Left colon (tissue), 2 donors: ENCODE results near the gene RPS27A. TPM values are rescaled to one million over a fixed set of nuclear protein-coding genes. Genes with fewer than 3 reads are reported as not detected.
"Not testable (repeated sequence)": the region's sequence is repeated elsewhere in the genome, so short reads cannot be mapped to it uniquely, and the experiment has no call there.

ENCODE experiments used
- ATAC-seq: fragments of 200-7000 bp; cut with Tn5 transposase; one replicate; pipeline ENCODE4 v1.9.1; 2020; ENCODE audit warnings: mild to moderate bottlenecking, moderate library complexity
- DNase-seq, 2 donors: peaks; one replicate each; pipeline ENCODE4 v3.0.0-alpha.2; 2020
- intact Hi-C, 2 donors: fragments of 100-400 bp; cut with DNase I in 1 of 2; cut with micrococcal nuclease in 1 of 2; formaldehyde crosslinking; loops; one replicate each; pipeline versions ENCODE4 v1.11.2 to v1.14.0; 2022; cut with DNase I, micrococcal nuclease
- total RNA-seq, 2 donors: library from RNA; stranded (reverse); fragmentation: NEBNext Ultra II Directional; extraction: Animal tissue kit (Norgen Biotek cat#: 25700); gene quantifications; one replicate each; pipeline ENCODE4 v1.2.1, GENCODE V29; 2021
- donor health status: DM: no; HTN: no; CAD: no.
- donor health status: DM: yes; HTN: yes; CAD: no.

RPS27A gene
- total RNA-seq, 2 donors from 2014 or later, result 656 to 661 TPM

GRCh38 chr2:55235724-55236538 lies 3.4 kb downstream of the RPS27A start:
- intact Hi-C loops, result no loop called here
- ATAC-seq (no peak), DNase-seq (no peak)

DNA sequence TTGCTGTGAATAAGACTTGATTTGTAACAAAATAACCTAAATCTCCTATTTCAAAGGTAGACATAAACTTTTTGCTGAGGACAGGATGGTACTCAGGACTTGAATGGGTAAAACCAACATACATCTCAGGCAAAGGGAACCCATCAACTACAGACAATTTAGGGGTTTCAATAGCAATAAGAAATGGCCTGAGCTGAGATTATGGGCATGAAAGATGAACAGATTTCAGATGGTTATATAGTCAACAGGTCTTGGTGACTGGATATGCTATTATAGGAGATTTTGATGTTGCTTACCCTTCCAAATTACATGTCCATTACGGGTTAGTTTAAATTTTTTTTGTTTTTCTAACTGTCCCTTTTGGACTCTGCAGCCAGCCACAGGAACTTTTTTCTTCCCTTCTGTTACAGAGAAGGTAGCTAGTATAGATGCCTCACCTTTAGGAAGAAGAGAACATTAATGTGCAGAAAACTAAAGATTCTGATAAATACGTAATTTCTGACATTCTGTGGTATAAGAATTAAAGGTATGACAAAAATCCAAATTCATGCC lies 4.6 kb downstream of the RPS27A start:
- intact Hi-C loops, result no loop called here
- DNase-seq (no peak), ATAC-seq (no peak)

DNA sequence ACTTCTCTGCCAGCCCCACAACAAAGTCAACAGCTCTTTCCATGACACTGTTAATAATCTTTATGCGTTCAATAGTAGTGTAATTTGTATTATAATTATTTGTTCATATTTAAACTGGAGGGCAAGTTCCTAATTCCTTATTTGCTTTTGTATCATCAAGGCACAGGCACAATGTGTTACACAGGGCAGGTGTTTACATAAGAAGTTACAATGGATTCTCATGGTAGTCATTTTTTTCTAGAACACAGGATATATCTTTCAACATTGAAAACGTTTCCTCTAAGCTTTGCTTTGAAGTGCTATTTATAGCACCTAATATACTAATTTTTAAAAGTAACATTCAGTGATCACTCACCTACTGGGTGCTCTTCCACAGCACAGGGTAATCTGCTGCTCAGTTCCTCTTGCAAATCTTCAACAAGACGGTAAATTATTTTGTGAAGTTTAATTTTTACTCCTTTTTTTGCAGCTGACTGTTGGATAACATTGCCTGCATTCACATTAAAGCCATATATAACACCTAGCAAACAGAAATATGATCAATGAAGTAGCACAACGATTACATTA lies 7.3 kb downstream of the RPS27A start:
- intact Hi-C loops, result no loop called here
- no peak for ATAC-seq
- no peak for DNase-seq

DNA sequence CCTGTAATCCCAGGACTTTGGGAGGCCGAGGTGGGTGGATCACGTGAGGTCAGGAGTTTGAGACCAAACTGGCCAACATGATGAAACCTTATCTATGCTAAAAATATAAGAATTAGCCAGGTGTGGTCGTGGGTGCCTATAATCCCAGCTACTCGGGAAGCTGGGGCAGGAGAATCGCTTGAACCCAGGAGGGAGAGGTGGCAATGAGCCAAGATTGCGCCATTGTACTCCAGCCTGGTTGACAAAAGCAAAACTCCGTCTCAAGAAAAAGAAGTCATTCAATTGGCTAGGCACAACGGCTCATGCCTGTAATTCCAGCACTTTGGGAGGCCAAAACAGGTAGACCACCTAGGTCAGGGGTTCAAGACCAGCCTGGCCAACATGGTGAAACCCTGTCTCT lies 9.1 kb downstream of the RPS27A start:
- ATAC-seq, intact Hi-C loops, DNase-seq: not testable (repeated sequence)

DNA sequence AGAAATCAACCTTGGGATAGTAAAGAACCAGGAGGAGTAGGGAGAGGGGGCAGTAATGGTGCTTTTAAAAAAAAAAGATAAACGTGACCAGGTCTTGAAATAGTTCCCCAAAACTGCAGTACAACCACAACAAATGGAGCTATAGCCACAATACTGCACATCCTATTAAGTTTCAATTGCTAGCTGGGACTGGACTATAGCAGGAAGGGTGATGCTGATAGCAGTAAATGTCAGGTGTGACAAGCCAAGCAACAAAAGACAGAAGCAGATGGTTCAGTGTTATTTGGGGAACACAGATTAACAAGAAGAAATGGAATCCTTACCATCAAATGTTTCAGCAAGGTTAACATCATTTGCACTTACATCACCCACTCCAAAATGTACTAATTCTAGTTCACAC lies 10.1 kb downstream of the RPS27A start:
- intact Hi-C loops, result no loop called here
- ATAC-seq, result no peak
- DNase-seq, result no peak

DNA sequence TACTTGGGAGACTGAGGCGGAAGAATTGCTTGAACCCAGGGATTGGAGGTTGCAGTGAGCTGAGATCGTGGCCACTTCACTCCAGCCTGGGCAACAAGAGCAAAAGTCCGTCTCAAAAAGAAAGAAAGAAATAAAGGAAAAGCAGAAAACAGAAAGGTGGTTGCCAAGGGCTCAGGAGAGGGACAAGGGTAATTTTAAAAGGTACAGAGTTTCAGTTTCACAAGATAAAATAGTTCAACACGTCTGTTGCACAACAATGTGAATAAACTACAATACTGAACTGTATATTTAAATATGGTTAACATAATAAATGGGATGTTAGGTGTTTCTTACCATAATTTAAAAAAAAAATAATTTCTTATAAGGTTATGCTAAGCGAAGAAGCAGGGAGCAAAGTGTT lies 12.9 kb downstream of the RPS27A start:
- intact Hi-C loops, result no loop called here
- DNase-seq, result no peak
- no peak for ATAC-seq

- intact Hi-C loops, result no loop called here
- DNase-seq (no peak), ATAC-seq (no peak)
Observed at GRCh38 chr2:55247025-55247424, 14.5 kb downstream of the RPS27A start.

DNA sequence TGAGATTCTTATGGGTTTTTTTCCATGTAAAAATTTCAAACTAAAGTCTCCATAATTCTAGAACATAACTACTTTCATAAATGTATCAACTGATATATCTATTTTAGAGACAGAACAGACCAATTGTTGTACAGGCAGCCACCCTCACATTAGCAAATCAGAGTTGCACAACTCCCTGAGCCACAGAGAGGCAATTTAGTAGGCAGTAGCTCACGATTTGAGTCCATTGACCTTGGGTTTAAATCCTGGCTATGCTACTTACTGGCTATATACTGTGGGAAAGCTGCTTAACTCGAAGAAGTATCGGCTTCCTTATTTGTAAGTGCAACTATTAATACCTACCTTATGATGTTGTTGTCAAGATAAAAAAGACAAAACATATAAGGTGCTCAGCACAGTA lies 20.3 kb downstream of the RPS27A start:
- intact Hi-C loops, result no loop called here
- ATAC-seq (no peak), DNase-seq (no peak)

GRCh38 chr2:55259586-55259985 lies 27.1 kb downstream of the RPS27A start:
- intact Hi-C loops, DNase-seq, ATAC-seq: not testable (repeated sequence)

DNA sequence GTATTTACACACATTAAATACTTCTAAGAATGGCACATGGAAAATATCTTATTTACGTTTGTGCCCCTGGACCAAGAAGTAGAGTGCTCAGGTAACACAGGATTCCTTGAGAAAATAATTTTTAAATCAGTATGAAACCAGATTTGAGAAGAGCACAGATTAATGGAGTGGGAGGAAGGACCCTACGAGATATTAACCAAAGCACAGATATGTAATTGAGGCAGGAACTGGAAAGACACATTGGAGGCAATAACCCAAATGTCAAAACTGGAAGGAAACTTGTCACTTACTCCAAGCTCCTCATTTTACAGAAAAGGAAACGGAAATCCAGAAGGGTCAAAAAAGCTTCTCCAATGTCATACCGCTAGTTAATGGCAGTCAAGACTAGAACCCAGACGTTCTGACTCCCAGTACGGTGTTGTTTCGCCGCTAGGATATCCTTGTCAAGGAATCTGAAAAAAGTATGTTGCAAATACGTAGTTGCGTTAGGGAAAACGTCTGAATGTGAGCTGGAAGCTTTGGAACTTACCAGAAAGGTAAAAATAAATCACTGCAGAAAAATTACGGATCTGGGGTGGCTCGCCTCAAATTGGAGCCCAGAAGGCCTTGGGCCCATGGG lies 35.9 kb downstream of the RPS27A start:
- intact Hi-C loops, result no loop called here
- peak; percentile 35 for ATAC-seq
- no peak for DNase-seq

GRCh38 chr2:55268907-55269644 lies 36.6 kb downstream of the RPS27A start, which contains the start of gene MTIF2:
TSS of gene MTIF2 (minus strand) at chr2:55269231. CDS start at chr2:55263858, 5,373 bp downstream.
- DNase-seq (peak; percentile 96 to 97), ATAC-seq (peak; percentile 98)
- intact Hi-C loops, result no loop called here

GRCh38 chr2:55269645-55269990 lies 37.1 kb downstream of the RPS27A start:
- intact Hi-C loops, result no loop called here
- ATAC-seq (peak; percentile 32), DNase-seq (no peak)

DNA sequence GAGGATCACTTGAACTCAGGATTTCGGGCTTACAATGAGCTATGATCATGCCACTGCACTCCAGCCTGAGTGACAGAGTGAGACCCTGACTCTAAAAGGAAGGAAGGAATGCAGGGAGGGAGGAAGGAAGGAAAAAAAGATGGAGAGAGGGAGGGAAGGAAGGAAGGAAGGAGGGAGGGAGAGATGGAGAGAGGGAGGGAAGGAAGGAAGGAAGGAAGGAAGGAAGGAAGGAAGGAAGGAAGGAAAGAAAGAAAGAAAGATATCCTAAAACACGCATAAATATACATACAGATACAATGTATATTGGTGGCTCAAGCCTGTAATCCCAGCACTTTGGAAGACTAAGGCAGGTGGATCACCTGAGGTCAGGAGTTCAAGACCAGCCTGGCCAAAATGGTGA lies 41.9 kb downstream of the RPS27A start:
- intact Hi-C loops, DNase-seq, ATAC-seq: not testable (repeated sequence)

DNA sequence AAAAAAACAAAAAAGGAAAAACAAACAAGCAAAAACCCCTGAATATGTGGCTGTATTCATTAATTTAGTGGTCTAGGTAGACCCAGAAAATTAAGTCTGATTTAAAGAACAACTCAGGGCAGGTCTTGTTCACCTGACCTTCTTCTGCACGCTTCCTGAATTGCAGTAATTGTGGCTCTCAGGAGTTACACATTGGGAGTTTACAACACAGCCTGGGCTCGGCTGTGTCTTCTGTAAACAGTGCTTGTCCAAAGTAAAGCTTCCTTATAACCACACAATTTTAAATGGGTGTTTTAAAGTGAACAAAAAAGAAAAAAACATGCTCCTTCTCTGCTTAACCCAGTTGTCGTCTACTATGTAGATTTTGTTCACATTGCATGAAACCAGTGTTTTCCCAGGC lies 44.8 kb downstream of the RPS27A start:
- DNase-seq, result peak; percentile 42 to 74
- intact Hi-C loops, result no loop called here

GRCh38 chr2:55279214-55279835 lies 46.8 kb downstream of the RPS27A start:
- intact Hi-C loops, DNase-seq, ATAC-seq: not testable (repeated sequence)

More for the DNA sequence above, 44.8 kb downstream of the RPS27A start:
- ATAC-seq, result peak; percentile 83

- ATAC-seq, DNase-seq, intact Hi-C loops: not testable (repeated sequence)
Observed at GRCh38 chr2:55279859-55280424, 47.5 kb downstream of the RPS27A start.

- intact Hi-C loops, ATAC-seq, DNase-seq: not testable (repeated sequence)
Observed at GRCh38 chr2:55280851-55281546, 48.5 kb downstream of the RPS27A start.
